ENCODE measurements around the gene ZC3H18.

ZC3H18 gene

GRCh38 chr16:88650749-88651275 lies 80.6 kb downstream of the ZC3H18 start, which contains the start of gene CYBA:
Gene CYBA, minus strand, starts transcription at chr16:88651053. Its CDS starts 40 bp downstream, at chr16:88651013.
- TF ChIP-seq CTCF (IDR thresholded peaks at IDR 0.05; ENCODE audit: low read length, missing control alignments) = no peak

GRCh38 chr16:88651276-88651988 lies 81.2 kb downstream of the ZC3H18 start:
- TF ChIP-seq CTCF (IDR thresholded peaks at IDR 0.05; ENCODE audit: low read length, missing control alignments) = no peak
- no peak for DNase-seq (ENCODE audit: low read depth)
- peak overlapping the region; percentile 67 for H3K4me3 ChIP-seq (replicated peaks; ENCODE audit: low read depth, low read length)

More at GRCh38 chr16:88650749-88651275, 80.6 kb downstream of the ZC3H18 start, which contains the start of gene CYBA:
- DNase-seq (ENCODE audit: low read depth) = peak; percentile 41
- H3K4me3 ChIP-seq (replicated peaks; ENCODE audit: low read depth, low read length) = peak within 1 kb of the TSS; percentile 67

GRCh38 chr16:88651989-88652761 lies 82.0 kb downstream of the ZC3H18 start:
- no peak overlapping the region for H3K4me3 ChIP-seq (replicated peaks; ENCODE audit: low read depth, low read length)
- TF ChIP-seq CTCF (IDR thresholded peaks at IDR 0.05; ENCODE audit: low read length, missing control alignments) = no peak
- no peak for DNase-seq (ENCODE audit: low read depth)

GRCh38 chr16:88652762-88653063 lies 82.5 kb downstream of the ZC3H18 start:
- no peak overlapping the region for H3K4me3 ChIP-seq (replicated peaks; ENCODE audit: low read depth, low read length)
- no peak for TF ChIP-seq CTCF (IDR thresholded peaks at IDR 0.05; ENCODE audit: low read length, missing control alignments)
- DNase-seq (ENCODE audit: low read depth) = no peak

GRCh38 chr16:88653101-88653500 lies 82.9 kb downstream of the ZC3H18 start:
- no peak overlapping the region for H3K4me3 ChIP-seq (replicated peaks; ENCODE audit: low read depth, low read length)
- TF ChIP-seq CTCF (IDR thresholded peaks at IDR 0.05; ENCODE audit: low read length, missing control alignments) = no peak
- DNase-seq (ENCODE audit: low read depth) = no peak

- no peak for DNase-seq (ENCODE audit: low read depth)
- H3K4me3 ChIP-seq (replicated peaks; ENCODE audit: low read depth, low read length) = no peak overlapping the region
- no peak for TF ChIP-seq CTCF (IDR thresholded peaks at IDR 0.05; ENCODE audit: low read length, missing control alignments)
Observed at GRCh38 chr16:88653596-88654362, 83.6 kb downstream of the ZC3H18 start.

Measured in fibroblast of pulmonary artery (primary cell).